ENCODE data around the gene GLO1.

The GLO1 gene

GRCh38 chr6:38702558-38703397, at the start of gene GLO1:
Gene GLO1 (minus strand): TSS chr6:38703145. CDS start chr6:38703054, 91 bp downstream.
- DNase-seq: peak; percentile 99

GRCh38 chr6:38750968-38751615, 48.1 kb upstream of the GLO1 start:
- DNase-seq: no peak

- DNase-seq: no peak
Observed at GRCh38 chr6:38749473-38749872, 46.5 kb upstream of the GLO1 start.

GRCh38 chr6:38739532-38739931, 36.6 kb upstream of the GLO1 start:
- DNase-seq: peak; percentile 33

- DNase-seq: no peak
Observed at GRCh38 chr6:38738261-38738660, 35.3 kb upstream of the GLO1 start.

GRCh38 chr6:38736951-38737350, 34.0 kb upstream of the GLO1 start:
- DNase-seq: no peak

- no peak for DNase-seq
Observed at GRCh38 chr6:38730140-38730862, 27.4 kb upstream of the GLO1 start.

GRCh38 chr6:38728203-38728602, 25.3 kb upstream of the GLO1 start:
- DNase-seq: no peak

- no peak for DNase-seq
Observed at GRCh38 chr6:38725414-38726183, 22.7 kb upstream of the GLO1 start.

GRCh38 chr6:38724343-38724742, 21.4 kb upstream of the GLO1 start:
- DNase-seq: no peak

GRCh38 chr6:38723783-38724182, 20.8 kb upstream of the GLO1 start:
- no peak for DNase-seq

GRCh38 chr6:38722727-38723334, 19.9 kb upstream of the GLO1 start:
- no peak for DNase-seq

- DNase-seq: no peak
Observed at GRCh38 chr6:38722038-38722437, 19.1 kb upstream of the GLO1 start.

GRCh38 chr6:38720295-38720694, 17.4 kb upstream of the GLO1 start:
- no peak for DNase-seq

GRCh38 chr6:38719358-38719757, 16.4 kb upstream of the GLO1 start:
- DNase-seq: no peak

GRCh38 chr6:38716825-38717224, 13.9 kb upstream of the GLO1 start:
- no peak for DNase-seq

- peak; percentile 16 for DNase-seq
Observed at GRCh38 chr6:38715016-38715689, 12.2 kb upstream of the GLO1 start, which contains the start of gene DNAH8. Gene DNAH8 (plus strand): TSS chr6:38715311. CDS start chr6:38722810, 7,499 bp downstream.

GRCh38 chr6:38714239-38715015, 11.5 kb upstream of the GLO1 start:
- peak; percentile 30 for DNase-seq

- peak; percentile 56 for DNase-seq
Observed at GRCh38 chr6:38713812-38714211, 10.9 kb upstream of the GLO1 start.

- DNase-seq: no peak
Observed at GRCh38 chr6:38708496-38708895, 5.6 kb upstream of the GLO1 start.

GRCh38 chr6:38705924-38706323, 3.0 kb upstream of the GLO1 start:
- DNase-seq: no peak
